ENCODE measurements around the gene MPV17.
"Not testable (repeated sequence)": the region's sequence is repeated elsewhere in the genome, so short reads cannot be mapped to it uniquely, and the experiment has no call there.

The MPV17 gene

DNA sequence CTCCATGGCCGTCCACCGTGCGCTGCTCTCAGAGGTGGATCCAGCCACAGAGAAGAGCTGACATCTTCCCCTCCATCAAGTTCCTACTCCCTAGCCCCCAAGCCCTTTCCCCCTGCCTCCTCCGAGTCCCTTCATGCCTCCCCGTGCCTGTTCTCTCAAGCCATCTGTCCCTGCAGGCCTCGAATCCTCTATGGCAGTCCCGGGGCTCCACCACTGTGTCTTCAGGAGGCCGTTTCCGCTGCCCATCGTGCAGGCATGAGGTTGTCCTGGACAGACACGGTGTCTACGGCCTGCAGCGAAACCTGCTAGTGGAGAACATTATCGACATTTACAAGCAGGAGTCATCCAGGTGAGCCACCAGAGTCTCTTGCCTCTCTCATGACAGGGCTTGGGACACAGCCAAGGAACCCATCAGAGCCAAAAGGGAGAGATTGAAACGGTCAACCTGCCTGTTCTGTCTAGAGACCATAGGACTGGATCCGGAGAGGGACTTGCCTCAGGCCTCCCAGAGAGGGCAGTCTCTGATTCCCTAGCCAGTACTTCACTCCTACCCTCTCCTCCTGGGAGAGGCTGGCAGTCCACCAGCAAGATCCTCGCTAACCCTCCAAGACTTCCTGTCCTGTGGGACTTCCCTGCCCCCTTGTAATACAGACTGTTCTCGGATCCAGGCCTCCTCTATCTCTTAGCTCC lies 24.4 kb downstream of the MPV17 start:
- no peak for DNase-seq (ENCODE audit: low read depth)

GRCh38 chr2:27297195-27297594 lies 25.7 kb downstream of the MPV17 start:
- no peak for DNase-seq (ENCODE audit: low read depth)

- no peak for DNase-seq (ENCODE audit: low read depth)
Measured at GRCh38 chr2:27296481-27296880, 26.4 kb downstream of the MPV17 start.

DNA sequence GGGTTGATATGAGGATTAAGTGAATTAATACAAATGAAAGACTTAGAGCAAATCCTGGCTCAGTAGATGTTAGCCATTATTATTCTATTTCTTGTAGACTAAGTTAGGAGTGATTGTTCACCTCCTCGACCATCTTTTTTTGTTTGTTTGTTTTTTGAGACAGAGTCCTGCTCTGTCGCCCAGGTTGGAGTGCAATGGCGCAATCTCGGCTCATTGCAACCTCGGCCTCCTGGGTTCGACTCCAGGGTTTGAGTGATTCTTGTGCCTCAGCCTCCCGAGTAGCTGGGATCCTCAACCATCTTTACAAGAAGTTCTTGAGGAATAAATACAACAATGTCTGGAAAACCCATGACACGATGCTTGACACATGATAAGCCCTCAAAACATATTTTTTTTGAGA lies 28.0 kb downstream of the MPV17 start:
- DNase-seq (ENCODE audit: low read depth) = no peak

DNA sequence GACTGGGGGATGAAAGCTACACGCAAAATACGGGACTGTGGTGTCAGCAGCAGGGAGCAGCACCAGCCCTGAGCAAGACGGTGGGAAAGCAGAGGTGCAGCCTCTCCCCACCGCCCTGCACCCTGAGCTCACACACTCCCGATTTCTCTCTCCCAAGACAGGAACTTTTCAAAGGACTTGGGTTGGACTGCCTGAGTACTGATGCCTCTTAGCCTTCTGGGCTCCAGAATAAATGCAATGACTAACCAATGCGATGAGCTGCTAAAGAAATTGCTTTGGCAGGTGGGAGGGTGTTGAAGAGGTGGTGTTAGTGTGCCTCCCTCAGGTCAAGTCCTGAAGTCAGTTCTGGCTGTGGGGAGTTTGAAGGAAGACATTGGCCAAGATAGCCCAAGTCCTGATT lies 31.0 kb downstream of the MPV17 start:
- DNase-seq (ENCODE audit: low read depth) = no peak

DNA sequence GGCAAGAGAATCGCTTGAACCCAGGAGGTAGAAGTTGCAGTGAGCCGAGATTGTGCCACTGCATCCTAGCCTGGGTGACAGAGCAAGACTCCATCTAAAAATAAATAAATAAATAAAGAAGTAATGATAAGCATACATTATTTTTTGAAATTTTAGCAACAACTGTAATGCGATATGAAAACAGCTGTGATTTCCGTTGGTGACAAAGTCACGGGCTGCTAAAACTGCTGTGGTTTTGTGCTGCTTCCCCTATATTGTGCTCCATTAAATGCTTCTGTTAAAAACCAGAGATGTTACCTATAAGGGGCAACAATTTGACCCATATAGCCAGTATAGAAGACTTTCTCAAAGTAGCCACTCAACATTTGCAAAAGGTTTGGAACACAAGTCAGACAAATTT lies 32.3 kb downstream of the MPV17 start:
- DNase-seq (ENCODE audit: low read depth) = no peak

DNA sequence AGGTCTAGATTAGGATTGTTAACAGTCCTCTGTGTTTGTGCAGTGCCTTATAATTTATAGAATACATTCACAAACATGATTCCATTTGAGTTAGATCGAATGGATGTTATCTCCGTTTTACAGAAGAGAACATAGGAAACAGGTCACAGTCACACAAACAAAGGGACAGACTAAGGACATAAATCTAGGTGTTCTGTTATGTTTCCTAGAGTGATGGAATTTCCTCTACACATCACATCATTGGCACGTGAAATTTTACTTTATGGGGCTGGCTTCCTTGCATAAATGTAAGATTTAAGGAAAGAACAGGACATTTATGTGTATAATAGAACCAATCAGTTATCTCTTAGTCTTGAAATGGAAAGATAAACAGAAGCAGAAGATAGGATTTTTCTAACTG lies 34.3 kb downstream of the MPV17 start:
- DNase-seq (ENCODE audit: low read depth) = no peak

DNA sequence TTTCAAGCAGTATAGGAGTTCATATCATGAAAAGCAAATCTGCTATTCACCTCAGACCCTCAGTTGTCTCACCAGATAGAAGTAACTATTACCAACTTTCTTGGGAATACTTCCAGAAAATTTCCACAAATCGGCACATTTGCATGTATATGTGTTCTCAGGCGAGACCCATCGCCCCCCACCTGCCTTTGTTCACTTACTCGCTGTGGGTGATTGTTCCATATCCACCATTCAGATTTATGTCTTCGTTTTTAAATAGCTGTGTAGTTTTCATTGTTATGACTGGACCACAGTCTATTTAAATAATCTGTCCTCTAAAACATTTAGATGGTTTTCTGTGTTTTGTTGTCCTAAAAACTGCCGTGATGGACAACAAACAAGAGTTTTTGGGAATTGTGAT lies 37.4 kb downstream of the MPV17 start:
- DNase-seq (ENCODE audit: low read depth) = no peak

- no peak for DNase-seq (ENCODE audit: low read depth)
Measured at GRCh38 chr2:27284996-27285395, 37.9 kb downstream of the MPV17 start.

DNA sequence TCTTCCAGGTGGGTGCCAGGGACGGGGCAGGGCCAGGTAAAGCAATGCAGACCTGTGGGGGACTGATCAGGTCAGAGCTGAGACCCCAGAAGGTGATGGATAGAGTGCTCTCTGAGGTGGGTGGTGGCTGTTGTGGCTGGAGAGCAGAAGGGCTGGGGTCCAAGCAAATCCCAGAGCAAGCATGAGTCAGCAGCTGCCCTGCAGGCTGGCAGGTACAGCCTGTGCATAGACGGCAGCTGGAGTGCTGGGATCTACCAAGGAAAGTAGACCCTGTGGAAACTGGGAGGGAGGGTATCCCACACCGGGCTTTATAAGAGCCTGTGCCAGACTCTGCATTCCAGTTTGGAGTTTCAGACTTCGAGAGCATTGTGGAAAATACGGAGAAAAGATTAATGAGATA lies 40.0 kb downstream of the MPV17 start:
- DNase-seq (ENCODE audit: low read depth) = no peak

DNA sequence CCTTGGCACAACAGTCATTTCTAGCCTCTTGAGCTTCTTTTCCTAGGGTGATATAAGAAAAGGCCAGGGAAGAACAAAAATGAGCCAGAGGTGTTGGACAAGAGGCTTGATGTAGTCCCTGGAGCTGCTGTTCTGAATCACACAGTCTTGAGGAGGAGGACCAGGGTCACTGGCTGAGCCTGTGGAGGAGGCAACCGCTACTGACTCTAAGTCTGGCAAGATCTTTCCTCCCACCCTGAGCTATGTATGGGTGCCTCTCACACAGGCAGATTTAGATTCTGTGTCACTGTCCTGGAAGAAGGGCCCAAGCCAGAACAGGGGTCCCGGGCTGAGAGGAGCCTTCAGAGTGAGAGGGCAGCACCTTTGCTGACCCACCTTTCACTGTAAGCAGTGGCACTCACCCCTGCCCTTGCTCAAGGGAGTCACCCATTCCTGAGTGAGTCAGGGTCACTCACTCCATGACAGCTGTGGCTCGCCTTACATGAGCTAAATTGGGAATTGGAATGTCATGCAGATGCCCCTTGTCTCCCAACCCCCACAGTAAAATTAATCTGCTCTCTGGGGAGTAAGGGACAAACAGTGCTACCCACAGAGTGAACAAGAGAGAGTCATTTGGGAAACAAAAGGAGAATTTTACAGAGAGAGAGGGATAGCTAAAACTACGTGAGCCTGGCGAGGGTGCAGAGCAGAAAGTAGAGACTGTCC lies 40.9 kb downstream of the MPV17 start, which contains the start of gene TRIM54:
Gene TRIM54, plus strand, starts transcription at position 575 of the 705 bp plus-strand sequence. CDS start 303 bp downstream, outside the sequence.
- DNase-seq (ENCODE audit: low read depth) = no peak

GRCh38 chr2:27281442-27281841 lies 41.5 kb downstream of the MPV17 start:
- no peak for DNase-seq (ENCODE audit: low read depth)

DNA sequence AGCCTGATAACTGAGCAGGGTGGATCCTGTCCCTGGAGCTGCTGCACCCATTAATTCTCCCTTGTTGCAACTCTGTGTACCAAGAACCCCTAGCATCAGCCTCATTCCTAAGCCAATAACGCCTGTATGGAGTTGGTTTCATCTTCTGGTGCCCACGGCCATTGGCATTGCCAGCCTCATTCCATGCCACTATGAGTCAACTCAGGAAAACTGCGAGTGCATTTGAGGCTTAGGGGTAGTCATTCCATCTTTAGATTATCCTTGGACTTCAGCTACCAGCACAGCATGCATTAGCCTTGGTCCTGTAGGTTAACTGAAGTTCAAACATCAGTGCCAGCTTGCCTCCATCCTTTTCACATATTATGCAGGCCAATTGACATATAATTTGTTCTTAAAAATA lies 42.1 kb downstream of the MPV17 start:
- DNase-seq (ENCODE audit: low read depth) = no peak

DNA sequence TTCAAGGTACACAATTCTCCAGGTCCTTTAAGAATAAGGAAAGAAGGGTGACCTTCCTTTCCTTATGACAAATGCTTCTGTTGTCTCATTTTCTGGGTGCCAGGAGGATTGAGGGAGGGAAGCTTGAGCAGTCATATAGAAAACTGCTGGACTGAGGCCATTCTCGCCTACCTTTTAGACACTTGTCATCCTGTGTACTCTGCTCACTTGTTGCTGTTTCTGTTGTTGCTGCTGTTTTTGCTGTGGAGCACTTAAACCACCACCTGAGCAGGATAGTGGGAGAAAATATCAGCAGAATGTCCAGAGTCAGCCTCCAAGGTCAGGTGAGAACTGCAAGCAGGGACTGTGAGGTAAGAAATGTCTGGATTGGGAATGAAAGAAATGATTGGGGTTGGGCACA lies 44.9 kb downstream of the MPV17 start:
- DNase-seq (ENCODE audit: low read depth) = no peak

GRCh38 chr2:27275211-27276150 lies 47.4 kb downstream of the MPV17 start, which contains the start of gene DNAJC5G:
Gene DNAJC5G (plus strand): TSS chr2:27275433. CDS start chr2:27276729, 1,296 bp downstream.
- DNase-seq (ENCODE audit: low read depth) = no peak

DNA sequence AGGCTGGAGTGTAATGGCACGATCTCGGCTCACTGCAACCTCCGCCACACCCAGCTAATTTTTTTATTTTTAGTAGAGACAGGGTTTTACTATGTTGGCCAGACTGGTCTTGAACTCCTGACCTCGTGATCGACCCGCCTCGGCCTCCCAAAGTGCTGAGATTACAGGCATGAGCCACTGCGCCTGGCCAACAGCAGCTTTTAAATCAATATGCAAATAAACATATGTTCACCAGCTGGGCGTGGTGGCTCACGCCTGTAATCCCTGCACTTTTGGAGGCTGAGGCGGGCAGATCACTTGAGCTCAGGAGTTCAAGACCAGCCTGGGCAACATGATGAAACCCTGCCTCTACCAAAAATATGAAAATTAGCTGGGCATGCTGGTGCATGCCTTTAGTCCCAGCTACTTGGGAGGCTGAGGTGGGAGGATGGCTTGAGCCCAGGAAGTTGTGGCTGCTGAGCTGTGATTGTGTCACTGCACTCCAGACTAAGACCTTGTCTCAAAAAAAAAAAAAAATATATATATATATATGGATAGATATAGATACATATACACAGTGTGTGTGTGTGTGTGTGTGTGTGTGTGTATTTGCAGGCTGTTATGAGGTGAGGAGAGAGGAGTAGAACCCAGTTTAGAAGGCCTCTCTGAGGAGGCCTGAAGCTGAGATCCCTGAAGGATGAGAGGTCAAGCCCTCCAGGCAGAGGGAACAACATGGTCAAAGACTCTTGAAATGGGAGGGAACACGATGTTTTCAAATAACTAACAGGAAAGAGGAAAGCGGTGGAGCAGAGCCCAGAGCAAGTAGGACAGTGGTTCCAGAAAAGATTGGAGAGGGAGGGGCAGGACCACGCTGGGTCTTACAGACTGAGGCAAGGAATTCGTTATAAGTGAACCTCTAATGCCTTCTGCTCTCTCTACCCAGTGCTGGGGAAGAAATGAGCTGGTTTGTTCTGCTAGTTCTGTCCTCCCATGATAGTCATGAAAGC lies 50.1 kb downstream of the MPV17 start:
- not testable (repeated sequence) for DNase-seq (ENCODE audit: low read depth)

- no peak for DNase-seq (ENCODE audit: low read depth)
Measured at GRCh38 chr2:27271631-27272340, 51.1 kb downstream of the MPV17 start.

DNA sequence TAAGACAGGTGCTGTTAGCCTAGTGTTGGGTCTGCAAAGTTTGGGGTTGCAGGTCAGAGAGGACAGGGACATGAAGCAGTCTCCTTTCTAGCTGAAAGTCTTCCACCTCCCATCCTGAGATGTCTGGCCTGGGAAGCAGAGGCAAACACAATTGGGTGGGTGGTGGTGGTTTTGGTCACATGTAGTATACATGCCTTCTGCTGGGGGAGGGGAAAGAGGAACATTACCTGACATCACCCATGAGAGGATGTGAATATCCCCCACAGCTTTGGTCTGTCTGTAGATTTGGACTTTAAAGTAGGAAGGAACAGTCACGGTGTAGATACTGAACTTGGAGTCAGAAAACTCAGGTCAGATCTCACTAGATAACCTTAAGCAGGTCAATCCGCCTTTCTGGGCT lies 52.2 kb downstream of the MPV17 start:
- DNase-seq (ENCODE audit: low read depth) = no peak

DNA sequence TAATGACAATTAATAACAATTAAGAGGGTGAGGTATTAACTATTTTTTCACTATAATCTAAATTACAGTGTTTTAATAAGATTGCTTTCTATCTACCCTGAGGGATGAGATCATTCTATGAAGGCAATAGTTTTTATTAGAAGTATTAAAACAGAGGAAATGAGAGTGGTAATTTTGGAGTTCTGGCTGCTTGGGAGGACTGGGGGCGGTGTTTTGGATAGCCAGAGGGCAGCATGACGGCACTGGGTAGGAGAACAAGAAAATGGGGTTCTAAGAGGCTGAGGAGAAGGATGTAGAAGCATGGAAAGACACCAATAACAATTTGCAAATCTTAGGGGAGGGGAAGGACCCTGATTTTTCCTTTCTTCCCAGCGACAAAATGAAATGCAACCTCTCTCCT lies 52.8 kb downstream of the MPV17 start:
- DNase-seq (ENCODE audit: low read depth) = no peak

- not testable (repeated sequence) for DNase-seq (ENCODE audit: low read depth)
Measured at GRCh38 chr2:27268296-27268695, 54.6 kb downstream of the MPV17 start.

DNA sequence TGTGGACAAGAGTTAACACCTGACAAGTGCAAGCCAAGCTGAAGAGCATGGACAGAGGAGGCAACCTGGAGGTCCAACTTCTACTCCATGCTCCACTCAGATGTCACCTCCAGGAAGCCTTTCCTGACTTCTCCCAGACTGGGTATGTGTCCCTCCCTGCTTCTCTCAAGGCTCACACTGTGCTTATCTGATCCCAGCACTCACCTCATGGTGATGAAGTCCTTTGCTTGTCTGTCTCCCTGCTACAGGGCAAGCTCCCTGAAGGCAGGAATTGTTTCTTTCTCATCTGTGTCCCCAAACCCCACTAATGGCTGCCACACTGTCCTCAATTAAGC lies 57.4 kb downstream of the MPV17 start:
- DNase-seq (ENCODE audit: low read depth) = no peak
